ENCODE measurements around the gene SH3RF3. TPM values are rescaled to one million over a fixed set of nuclear protein-coding genes. Genes with fewer than 3 reads are reported as not detected.

Gene SH3RF3
- total RNA-seq, 1 experiment from 2014 or later, result 21.7 TPM

GRCh38 chr2:109299536-109299935 lies 170.5 kb downstream of the SH3RF3 start:
- Mint-ChIP-seq H3K27me3 (ENCODE audit: insufficient read depth, unreplicated experiment) (no peaks in the 10 kb centered on the region), H3K4me3 (ENCODE audit: unreplicated experiment) (no peak overlapping the region), H3K4me1 (ENCODE audit: insufficient read depth, unreplicated experiment) (no peaks in the 10 kb centered on the region), H3K36me3 (ENCODE audit: insufficient read depth, unreplicated experiment) (peaks cover 5% of the 10 kb centered on the region), H3K9me3 (ENCODE audit: unreplicated experiment) (no peaks in the 10 kb centered on the region), H3K27ac (ENCODE audit: low read depth, unreplicated experiment) (no peak overlapping the region)
- CTCF ChIA-PET, result interaction anchor here (0.5 to 0.9 kb wide), 2 partner anchors 64 to 260 kb away, joined by 3 to 4 read pairs; no protein-coding TSS in a partner anchor
- DNase-seq (ENCODE audit: unreplicated experiment), result no peak
- BruUV-seq (replicated peaks), result no TSS peak
- POLR2A ChIA-PET, result interaction anchor here (1.4 kb wide), 1 partner anchor 32 kb away, joined by 5 read pairs; no protein-coding TSS in a partner anchor
- TF ChIP-seq CTCF (IDR thresholded peaks at IDR 0.05; ENCODE audit: unreplicated experiment), result no peak
- intact Hi-C loops (cut with micrococcal nuclease), result no loop called here

- no peaks in the 10 kb centered on the region for H3K9me3 Mint-ChIP-seq (ENCODE audit: unreplicated experiment)
Measured at GRCh38 chr2:109300582-109300981, 171.6 kb downstream of the SH3RF3 start.

GRCh38 chr2:109301746-109302145 lies 172.7 kb downstream of the SH3RF3 start:
- ChIA-PET CTCF (no interaction called here), POLR2A (no interaction called here)
- no peaks in the 10 kb centered on the region for H3K36me3 Mint-ChIP-seq (ENCODE audit: insufficient read depth, unreplicated experiment)
- BruUV-seq (replicated peaks), result no TSS peak
- intact Hi-C loops (cut with micrococcal nuclease), result no loop called here
- H3K27ac Mint-ChIP-seq (ENCODE audit: low read depth, unreplicated experiment), result no peak overlapping the region
- no peak overlapping the region for H3K4me3 Mint-ChIP-seq (ENCODE audit: unreplicated experiment)
- DNase-seq (ENCODE audit: unreplicated experiment), result no peak
- no peaks in the 10 kb centered on the region for H3K9me3 Mint-ChIP-seq (ENCODE audit: unreplicated experiment)
- no peaks in the 10 kb centered on the region for H3K4me1 Mint-ChIP-seq (ENCODE audit: insufficient read depth, unreplicated experiment)
- H3K27me3 Mint-ChIP-seq (ENCODE audit: insufficient read depth, unreplicated experiment), result no peaks in the 10 kb centered on the region
- TF ChIP-seq CTCF (IDR thresholded peaks at IDR 0.05; ENCODE audit: unreplicated experiment), result no peak

More at GRCh38 chr2:109300582-109300981, 171.6 kb downstream of the SH3RF3 start:
- Mint-ChIP-seq H3K36me3 (ENCODE audit: insufficient read depth, unreplicated experiment) (peaks cover 4% of the 10 kb centered on the region), H3K4me1 (ENCODE audit: insufficient read depth, unreplicated experiment) (no peaks in the 10 kb centered on the region), H3K4me3 (ENCODE audit: unreplicated experiment) (no peak overlapping the region), H3K27ac (ENCODE audit: low read depth, unreplicated experiment) (no peak overlapping the region), H3K27me3 (ENCODE audit: insufficient read depth, unreplicated experiment) (no peaks in the 10 kb centered on the region)
- intact Hi-C loops (cut with micrococcal nuclease), result no loop called here
- BruUV-seq (replicated peaks), result no TSS peak
- DNase-seq (ENCODE audit: unreplicated experiment), result no peak
- no peak for TF ChIP-seq CTCF (IDR thresholded peaks at IDR 0.05; ENCODE audit: unreplicated experiment)
- ChIA-PET POLR2A (interaction anchor here (0.7 kb wide), 1 partner anchor 213 kb away, joined by 3 read pairs; no protein-coding TSS in a partner anchor), CTCF (interaction anchor here (0.6 to 0.7 kb wide), 2 partner anchors 10 to 42 kb away, joined by 3 read pairs; no protein-coding TSS in a partner anchor)

GRCh38 chr2:109302319-109302718 lies 173.3 kb downstream of the SH3RF3 start:
- Mint-ChIP-seq H3K4me1 (ENCODE audit: insufficient read depth, unreplicated experiment) (no peaks in the 10 kb centered on the region), H3K9me3 (ENCODE audit: unreplicated experiment) (no peaks in the 10 kb centered on the region), H3K36me3 (ENCODE audit: insufficient read depth, unreplicated experiment) (no peaks in the 10 kb centered on the region), H3K27me3 (ENCODE audit: insufficient read depth, unreplicated experiment) (no peaks in the 10 kb centered on the region), H3K27ac (ENCODE audit: low read depth, unreplicated experiment) (no peak overlapping the region), H3K4me3 (ENCODE audit: unreplicated experiment) (no peak overlapping the region)
- ChIA-PET POLR2A (no interaction called here), CTCF (no interaction called here)
- intact Hi-C loops (cut with micrococcal nuclease), result no loop called here
- TF ChIP-seq CTCF (IDR thresholded peaks at IDR 0.05; ENCODE audit: unreplicated experiment), result no peak
- no peak for DNase-seq (ENCODE audit: unreplicated experiment)
- BruUV-seq (replicated peaks), result no TSS peak
